Subcutaneous adipose tissue (tissue), 4 donors: ENCODE data around the gene QSOX1. TPM values are rescaled to one million over a fixed set of nuclear protein-coding genes. Genes with fewer than 3 reads are reported as not detected.

Source experiments
- total RNA-seq, 4 donors: library from RNA; depleted of rRNA; stranded (reverse); fragments of >200 nt; gene quantifications; one replicate each; pipeline ENCODE4 v1.1.0, GENCODE V29; 2016
- TF ChIP-seq, protein P1 (sequence below): fragments of 450-650 bp; IDR thresholded peaks from one replicate; pipeline ENCODE4 v1.5.1; 2016; ENCODE audit warnings: low read depth, mild to moderate bottlenecking, control low read depth, antibody characterized with exemption, moderate library complexity

Gene QSOX1
- total RNA-seq, 4 donors from 2014 or later: 16.8 to 71.4 (median 49.7) TPM

DNA sequence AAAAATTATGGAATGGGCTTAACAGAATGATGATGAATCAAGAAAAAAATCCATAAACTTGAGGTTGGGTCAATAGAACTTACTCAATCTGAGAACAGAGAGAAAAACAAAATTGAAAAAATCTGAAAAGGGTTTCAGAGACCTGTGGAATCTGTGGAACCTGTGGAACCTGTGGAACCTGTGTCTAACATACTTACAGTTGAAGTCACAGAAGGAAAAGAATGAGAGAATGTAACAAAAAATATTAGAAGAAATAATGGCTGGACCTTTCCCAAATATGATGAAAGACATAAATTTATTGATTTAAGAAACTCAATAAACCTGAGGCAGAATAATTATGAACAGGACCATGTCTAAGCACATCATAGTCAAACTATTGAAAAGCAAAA, 17.7 kb upstream of the QSOX1 start:
- TF ChIP-seq, protein P1, sequence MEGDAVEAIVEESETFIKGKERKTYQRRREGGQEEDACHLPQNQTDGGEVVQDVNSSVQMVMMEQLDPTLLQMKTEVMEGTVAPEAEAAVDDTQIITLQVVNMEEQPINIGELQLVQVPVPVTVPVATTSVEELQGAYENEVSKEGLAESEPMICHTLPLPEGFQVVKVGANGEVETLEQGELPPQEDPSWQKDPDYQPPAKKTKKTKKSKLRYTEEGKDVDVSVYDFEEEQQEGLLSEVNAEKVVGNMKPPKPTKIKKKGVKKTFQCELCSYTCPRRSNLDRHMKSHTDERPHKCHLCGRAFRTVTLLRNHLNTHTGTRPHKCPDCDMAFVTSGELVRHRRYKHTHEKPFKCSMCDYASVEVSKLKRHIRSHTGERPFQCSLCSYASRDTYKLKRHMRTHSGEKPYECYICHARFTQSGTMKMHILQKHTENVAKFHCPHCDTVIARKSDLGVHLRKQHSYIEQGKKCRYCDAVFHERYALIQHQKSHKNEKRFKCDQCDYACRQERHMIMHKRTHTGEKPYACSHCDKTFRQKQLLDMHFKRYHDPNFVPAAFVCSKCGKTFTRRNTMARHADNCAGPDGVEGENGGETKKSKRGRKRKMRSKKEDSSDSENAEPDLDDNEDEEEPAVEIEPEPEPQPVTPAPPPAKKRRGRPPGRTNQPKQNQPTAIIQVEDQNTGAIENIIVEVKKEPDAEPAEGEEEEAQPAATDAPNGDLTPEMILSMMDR: no peak

DNA sequence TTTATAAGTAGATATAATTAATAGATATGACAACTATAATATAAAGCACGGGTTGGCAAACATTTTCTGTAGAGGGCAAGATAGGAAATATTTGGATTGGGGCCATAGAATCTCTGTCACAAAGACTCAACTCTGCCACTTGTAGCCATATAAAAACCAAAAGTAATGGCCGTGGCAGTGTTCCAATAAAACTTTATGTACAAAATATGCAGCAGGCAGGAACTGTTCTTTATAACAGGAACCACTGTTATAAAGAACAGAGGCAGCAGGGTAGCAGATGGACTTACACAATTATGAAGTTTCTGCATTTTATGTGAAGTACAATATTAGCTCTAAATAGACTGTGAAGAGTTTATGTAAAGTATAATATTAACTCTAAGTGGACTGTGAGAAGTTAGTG, 16.9 kb upstream of the QSOX1 start:
- TF ChIP-seq, protein P1: no peak

DNA sequence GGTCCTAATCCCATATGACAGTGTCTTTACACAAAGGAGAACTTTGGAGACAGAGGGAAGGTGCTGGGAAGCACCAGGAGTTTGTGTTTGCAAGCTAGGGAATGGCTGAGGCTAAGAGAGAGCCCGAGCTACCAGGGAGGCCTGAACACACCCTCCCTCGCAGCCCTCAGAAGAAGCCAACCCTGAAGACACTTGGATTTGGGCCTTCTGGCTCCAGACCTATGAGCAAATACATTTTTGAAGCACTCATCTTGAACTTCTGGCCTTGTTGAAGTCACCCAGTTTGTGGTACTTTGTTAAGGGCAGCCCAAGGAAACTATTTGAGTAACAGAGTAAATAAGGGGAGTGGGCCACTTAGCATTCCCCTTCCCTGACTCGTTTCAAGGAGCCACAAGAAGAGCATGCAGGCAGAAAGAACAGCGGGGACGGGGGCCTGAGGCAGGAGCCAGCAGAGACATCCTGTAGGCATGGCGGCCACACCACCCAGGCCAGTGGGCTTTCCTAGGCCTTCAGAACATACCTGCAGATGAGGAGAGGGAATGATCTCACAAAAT, 13.2 kb upstream of the QSOX1 start:
- TF ChIP-seq, protein P1: no peak

DNA sequence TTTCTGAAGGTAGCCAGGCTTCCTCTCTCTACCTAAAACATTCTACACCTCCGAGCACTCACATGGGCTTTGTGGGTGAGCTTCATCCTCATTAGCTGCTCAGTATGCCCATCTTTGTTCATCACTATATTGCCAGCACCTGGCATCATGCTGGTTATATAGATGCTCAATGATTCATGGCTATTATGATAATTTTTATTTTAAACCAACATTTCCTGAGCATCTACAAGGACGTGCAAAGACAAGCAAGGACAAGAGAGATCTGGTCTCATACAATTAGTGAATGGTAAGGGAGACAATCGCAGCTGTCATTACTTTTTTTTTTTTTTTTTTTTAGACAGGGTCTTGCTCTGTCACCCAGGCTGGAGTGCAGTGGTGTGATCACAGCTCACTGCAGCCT, 11.3 kb upstream of the QSOX1 start:
- TF ChIP-seq, protein P1: no peak

DNA sequence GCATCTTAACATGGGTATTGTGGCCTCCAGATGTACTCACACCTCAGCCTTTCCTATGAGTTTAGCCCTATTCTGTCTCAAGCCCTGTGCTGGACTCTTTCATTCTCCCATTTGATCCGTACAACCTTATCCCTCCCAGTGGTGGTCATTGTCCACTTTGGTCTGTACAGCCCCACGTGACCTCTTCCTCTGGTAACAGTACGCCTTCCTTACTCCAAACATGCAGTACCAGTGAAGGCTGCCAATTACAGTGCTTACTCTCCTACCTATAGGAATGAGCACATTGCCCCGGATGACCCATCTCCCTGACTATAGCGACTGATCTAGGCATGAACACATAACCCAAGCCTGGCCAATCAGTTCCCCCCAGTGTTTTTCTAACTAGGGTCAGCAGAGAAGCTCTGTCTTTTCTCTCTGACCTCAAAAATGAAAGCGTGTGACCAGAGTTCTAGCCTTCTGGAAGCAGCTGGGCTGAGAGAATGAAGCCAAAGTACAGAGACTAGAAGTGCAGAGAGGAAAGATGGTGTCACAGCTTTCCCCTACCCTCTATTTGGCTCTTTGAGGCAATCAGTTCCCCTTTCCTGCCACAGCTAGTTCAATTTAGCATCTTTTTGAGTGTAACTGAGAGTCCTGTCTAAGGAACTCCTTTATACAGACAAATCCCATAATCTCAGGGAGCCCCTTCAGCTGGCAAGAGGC, 9.9 kb upstream of the QSOX1 start:
- TF ChIP-seq, protein P1: no peak

DNA sequence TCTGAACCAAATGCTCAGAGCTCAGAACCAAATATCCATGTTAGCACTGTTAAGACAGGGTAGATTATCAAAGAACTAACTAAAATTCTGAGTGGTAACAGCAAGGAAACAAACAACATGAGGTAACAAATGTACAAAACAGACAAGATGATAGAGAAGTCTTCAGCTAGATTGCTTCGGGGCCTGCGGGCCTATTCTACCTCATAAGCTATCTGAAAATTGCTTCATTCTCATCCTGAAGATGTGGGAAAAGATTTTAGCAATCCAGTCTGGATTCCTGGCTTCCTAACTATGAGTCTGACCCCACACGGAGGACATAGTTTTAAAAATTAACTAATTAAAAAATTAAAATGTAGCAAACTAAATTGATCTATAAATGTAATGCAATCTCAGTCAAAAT, 9.2 kb upstream of the QSOX1 start:
- TF ChIP-seq, protein P1: no peak

DNA sequence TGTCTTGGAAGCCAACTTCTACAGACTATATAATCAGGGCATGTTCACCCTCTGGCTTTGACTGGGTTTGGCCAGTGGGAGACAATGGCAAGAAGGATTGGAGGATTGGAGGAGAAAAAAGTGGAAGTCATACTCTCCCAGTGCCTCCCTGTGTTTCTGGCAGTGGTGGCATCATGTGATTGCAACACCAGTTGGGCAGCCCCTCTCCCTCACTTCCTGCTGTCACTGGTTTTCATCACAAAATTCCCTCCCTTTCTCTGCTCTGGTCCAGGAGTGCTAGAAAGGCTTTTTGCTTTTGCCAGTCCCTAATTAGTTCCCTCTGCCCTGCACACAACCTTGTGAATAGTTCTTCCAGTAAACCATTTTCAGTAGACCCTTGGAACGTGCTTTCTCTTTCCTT, 3.7 kb upstream of the QSOX1 start:
- TF ChIP-seq, protein P1: no peak
